ENCODE results near the gene CD38.
A peak's percentile ranks its signal among the peaks of the same experiment; 100 is the strongest.
"Not testable (repeated sequence)": the region's sequence is repeated elsewhere in the genome, so short reads cannot be mapped to it uniquely, and the experiment has no call there.

Gene CD38

GRCh38 chr4:15797320-15797719 lies 19.2 kb downstream of the CD38 start:
- no peak for DNase-seq

GRCh38 chr4:15799141-15799540 lies 21.0 kb downstream of the CD38 start:
- no peak for DNase-seq

GRCh38 chr4:15799701-15800100 lies 21.6 kb downstream of the CD38 start:
- no peak for DNase-seq

GRCh38 chr4:15802497-15802896 lies 24.4 kb downstream of the CD38 start:
- not testable (repeated sequence) for DNase-seq

- peak in 7 of 56 donors; percentile 3 to 21 (median 9) for DNase-seq
Observed at GRCh38 chr4:15805583-15806517, 27.7 kb downstream of the CD38 start.

GRCh38 chr4:15809058-15809457 lies 30.9 kb downstream of the CD38 start:
- peak in 2 of 56 donors; percentile 12 to 18 for DNase-seq

GRCh38 chr4:15809466-15809865 lies 31.3 kb downstream of the CD38 start:
- no peak for DNase-seq

GRCh38 chr4:15811703-15812337 lies 33.7 kb downstream of the CD38 start:
- no peak for DNase-seq

GRCh38 chr4:15832523-15833451 lies 54.7 kb downstream of the CD38 start:
- no peak for DNase-seq

GRCh38 chr4:15833801-15834200 lies 55.7 kb downstream of the CD38 start:
- no peak for DNase-seq

- DNase-seq: no peak
Observed at GRCh38 chr4:15836362-15836761, 58.2 kb downstream of the CD38 start.

- DNase-seq: no peak
Observed at GRCh38 chr4:15837591-15837990, 59.5 kb downstream of the CD38 start.

GRCh38 chr4:15841194-15841730 lies 63.1 kb downstream of the CD38 start:
- not testable (repeated sequence) for DNase-seq

GRCh38 chr4:15847746-15848145 lies 69.6 kb downstream of the CD38 start:
- DNase-seq: no peak

GRCh38 chr4:15848191-15848842 lies 70.2 kb downstream of the CD38 start:
- no peak for DNase-seq

- no peak for DNase-seq
Observed at GRCh38 chr4:15851969-15852368, 73.8 kb downstream of the CD38 start.

- DNase-seq: no peak
Observed at GRCh38 chr4:15852524-15852923, 74.4 kb downstream of the CD38 start.

GRCh38 chr4:15853345-15853744 lies 75.2 kb downstream of the CD38 start:
- DNase-seq: no peak

GRCh38 chr4:15855804-15856475 lies 77.8 kb downstream of the CD38 start:
- DNase-seq: peak in 1 of 56 donors; percentile 1

GRCh38 chr4:15861198-15861597 lies 83.1 kb downstream of the CD38 start:
- DNase-seq: not testable (repeated sequence)

Data from amygdala (tissue), 56 donors.